NCI-H226 (cell line): ENCODE measurements around the gene NPR3.
"Not testable (repeated sequence)": the region's sequence is repeated elsewhere in the genome, so short reads cannot be mapped to it uniquely, and the experiment has no call there.

ENCODE experiments used
- DNase-seq: peaks from one replicate; pipeline ENCODE4 v3.0.0-alpha.2; 2015

NPR3 gene

DNA sequence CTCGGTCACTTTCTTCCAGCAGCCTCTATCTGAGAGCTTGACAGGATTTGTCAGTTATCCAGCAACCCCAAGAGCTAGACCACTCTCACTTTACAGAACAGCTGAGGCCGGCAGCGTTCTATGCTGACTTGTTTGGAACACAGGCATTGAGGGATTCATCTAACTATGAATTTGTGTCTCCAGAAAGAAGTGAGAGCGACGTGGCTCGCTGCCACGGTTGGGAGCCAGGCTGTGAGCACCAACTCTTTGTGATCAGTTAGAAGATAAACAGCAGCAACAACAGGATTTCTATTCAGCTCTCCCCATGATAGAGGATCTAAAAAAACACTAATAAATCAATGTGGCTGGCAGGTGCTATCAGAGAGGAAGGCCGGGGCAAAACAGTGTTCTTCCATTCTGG, 58.6 kb downstream of the NPR3 start:
- DNase-seq, result no peak

DNA sequence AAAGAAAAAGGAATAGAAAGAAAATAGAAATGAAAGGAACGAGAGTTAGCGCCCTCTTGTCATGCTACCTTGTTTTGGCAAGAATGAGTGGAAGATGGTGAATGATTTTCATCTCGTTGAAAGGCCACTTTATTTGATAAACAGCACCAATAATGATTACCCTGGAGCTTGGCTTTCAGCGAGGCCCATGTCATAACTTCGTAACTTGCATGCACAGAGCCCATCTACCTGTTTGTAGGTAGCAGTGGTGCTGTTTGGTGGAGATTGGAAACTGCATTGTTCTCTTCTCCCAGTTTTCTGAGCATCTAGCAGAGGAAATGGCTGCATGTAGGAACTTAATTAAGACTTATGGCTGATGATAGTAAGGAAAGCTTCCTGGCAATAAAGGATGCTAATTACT, 59.3 kb downstream of the NPR3 start:
- DNase-seq, result no peak

DNA sequence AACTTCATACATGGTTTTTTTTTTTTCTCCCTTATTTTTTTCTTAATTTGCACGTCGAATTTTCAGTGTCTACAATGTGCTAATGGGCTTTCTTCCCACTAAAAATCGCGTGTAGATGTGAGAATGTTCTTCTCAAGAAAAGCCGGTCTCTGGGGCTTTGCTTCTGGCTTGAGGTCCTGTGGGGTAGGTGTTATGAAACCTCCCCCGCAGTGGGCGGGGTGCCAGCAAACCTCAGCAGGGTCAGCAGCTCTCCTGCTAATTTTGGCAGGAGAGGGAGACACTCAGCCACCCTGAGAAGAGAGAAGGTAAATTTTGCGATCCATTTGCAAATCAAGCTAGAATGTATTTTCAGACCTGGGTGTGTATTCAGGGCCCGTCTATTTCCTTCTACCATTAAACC, 59.9 kb downstream of the NPR3 start:
- DNase-seq, result no peak

DNA sequence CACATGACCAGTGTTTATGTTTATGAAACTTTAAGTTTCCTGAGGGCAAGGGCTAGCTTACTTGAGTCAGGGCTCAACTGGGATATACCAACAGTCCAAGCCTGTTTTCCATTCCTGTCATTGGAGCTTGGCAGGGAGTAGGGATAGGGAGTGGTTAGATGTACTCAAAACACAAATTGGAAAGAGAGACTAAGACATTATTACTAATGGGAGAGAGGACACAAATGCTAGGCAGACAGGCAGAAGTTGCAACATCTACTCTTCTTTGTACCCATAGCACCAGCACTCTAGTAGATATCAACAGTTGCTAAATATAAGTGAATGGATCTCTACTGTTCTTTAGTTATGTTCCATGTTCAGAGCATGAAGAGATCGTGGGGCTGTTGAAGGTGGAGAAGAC, 62.8 kb downstream of the NPR3 start:
- no peak for DNase-seq

DNA sequence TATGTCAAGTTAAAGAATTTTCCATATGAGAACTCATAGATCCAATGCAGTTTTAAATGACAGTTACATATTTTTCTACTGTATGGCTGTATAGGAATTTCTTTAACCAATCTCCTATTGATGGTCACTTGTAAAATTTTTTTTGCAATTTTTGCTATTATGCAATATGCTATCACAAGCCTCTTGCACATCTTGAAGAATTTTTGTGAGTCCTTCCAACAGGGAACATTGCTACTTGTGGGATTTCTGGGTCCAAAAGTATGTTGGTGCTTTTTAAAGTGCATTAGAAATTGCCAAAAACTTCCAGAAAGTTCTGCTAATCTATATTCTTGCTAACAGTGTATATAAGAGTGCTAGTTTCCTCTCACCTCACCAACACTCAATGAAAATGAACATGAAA, 65.1 kb downstream of the NPR3 start:
- no peak for DNase-seq

DNA sequence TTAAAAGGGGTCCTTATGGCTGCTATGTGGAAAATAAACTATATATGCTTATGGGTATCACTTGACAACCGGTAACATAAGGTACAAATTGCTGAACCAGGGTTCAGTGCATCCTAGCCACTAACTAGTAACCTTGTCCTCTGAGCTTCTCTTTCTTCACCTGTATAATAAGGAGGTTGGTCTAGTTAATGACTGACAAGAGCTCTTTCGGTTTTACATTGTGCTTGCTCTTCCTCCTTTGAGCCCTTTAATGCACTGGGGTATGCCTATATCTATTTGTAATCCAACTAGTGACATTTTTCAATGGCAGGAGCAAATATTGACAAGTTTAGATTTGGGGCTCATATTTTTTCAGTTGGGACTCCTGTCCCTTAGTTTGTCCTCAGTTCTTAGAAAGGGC, 66.1 kb downstream of the NPR3 start:
- no peak for DNase-seq

DNA sequence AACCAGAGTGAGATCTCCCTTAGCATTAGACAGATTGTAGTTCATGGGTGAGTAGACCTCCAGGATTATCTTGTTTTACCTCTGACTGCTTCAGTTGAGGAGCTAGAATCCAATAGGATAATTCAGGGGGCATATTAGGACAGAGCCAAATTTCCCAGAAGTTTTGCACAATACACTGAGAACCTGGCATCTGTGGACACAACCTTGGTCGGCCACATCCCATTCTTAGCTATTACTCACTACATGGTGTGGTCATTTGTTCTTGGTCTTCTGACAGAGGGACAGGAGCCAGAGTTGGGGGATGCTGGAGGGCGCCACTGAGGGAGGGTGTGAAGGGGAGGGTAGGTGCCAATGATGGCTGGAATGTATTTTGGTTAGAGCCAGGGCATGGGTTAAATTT, 66.6 kb downstream of the NPR3 start:
- no peak for DNase-seq

DNA sequence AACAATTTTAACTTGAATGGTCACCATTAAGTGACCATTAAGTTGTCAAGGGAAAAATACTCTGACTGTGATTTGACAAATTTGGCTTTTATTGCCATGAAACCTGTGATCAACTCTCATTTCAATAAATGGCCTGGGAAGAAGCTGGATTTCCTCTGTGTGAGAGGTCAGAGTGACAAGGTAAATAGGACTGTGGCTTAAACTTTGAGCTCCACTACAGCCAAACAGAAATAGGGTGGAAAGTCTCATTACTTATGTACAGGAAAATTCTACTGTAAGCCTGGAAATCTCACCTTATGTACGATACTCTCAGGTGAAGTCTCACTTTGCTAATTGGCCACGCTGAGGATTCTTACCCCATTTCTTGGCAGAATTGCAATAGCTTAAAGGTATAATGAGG, 67.3 kb downstream of the NPR3 start:
- no peak for DNase-seq

DNA sequence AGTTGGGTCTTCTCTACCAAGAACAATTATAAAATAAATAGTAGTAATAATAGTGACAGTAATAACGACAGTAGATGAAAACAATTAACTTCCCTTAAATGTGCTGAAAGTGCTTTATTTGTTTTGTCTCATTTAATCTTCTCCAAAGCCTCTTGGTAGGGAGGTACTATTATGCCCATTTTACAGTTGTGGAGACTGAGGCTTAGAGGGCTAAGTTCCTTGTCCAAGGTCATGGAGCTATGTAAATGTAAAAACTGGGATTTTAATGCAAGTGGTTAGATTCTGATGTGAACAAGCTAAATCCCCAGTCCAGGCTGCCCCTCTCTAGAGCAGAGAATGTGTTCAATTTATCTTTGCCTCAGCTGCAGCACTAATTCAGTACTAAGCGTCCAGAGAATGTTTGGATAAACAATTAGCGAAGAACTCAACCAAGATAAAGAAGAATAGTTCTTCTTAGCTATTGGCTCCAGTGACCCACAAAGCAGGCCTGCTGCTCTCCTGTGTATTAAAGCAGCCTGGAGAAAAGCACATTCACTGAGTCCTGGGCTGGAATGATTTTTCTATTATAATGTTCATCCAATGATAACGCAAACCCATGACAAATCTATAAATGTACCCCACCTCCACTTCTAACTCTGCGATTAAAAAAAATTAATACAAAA, 68.8 kb downstream of the NPR3 start:
- no peak for DNase-seq

DNA sequence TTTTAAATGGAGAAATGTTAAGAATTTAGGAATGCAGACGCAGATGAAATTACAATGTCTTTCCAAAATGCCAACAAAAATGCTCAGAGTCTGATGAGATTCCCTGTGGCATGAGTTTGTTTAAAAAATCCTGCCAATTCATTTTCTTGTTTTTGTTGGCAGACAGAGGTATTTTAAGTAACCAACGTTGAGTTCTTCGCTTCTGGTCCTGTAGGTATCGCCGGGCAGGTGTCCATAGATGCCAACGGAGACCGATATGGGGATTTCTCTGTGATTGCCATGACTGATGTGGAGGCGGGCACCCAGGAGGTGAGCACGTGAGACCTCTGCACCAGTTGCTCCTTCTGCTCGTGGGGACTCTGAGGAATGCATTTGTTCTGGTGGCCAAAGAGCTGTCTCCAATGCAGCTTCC, 69.4 kb downstream of the NPR3 start:
- DNase-seq, result peak; percentile 28

DNA sequence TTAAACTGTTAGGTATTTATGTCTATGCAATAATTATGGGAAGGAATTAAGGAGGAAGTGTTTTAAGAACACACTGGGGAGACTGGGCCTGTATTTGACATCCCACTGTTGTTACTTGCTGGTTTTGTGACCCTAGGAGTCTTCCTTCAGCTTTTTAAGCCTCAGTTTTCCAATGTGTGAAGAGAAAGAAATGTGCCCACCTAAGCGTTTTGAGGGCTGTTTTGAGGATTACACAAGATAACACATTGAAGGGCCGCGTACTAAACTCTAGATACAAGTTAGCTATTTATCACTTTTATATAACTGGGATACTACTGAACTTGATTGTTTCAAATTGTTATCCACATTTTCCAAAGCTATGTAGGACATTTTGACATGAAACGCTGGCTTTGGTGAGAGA, 72.5 kb downstream of the NPR3 start:
- no peak for DNase-seq

DNA sequence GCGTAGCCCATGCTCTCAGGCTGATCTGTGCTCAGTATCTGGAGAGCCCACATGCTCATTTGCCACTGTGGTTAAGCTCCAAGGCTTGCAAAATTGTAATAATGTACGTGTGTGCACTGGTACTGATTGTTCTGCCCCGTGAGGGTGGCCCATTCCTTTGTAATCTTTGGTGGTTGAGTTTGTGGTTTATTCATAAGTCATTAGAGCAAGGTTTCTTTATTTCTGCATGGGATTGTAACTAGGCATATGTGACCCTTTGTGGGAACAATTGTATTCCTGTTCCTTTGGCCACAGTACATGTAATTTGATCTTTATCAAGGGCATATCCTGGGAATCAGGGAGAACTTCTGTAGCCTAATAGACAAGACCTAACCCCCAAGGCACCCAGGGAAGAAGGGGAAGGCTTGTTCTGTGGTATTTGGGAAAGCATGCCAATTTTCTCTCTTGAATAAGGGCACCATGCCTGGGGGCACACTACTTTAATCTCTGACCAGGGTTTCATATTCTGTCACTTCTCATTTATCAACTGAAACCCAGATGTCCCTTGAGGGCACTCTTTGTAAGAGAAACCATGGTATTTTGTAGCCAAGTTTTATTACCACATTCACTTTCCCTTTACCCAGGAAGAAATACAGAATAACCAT, 74.6 kb downstream of the NPR3 start:
- DNase-seq, result peak; percentile 74

DNA sequence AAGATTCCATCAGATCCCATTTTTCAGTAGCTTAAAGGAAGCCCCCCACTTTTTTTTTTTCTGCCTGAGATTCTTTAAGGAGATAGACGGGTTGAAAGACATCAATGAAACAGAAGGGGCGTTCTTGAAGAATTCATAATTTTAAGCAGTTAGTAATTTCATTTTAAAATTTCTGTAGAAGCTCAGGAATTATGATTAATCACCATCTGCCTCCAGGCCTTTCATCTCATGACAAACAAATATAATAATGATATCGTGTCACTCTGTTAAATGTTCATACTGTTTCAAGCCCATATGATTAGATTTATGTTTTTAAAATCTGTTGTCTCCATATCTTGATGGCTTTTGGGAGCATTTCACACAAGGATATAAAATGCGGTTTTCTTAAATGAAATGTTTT, 75.2 kb downstream of the NPR3 start:
- no peak for DNase-seq

DNA sequence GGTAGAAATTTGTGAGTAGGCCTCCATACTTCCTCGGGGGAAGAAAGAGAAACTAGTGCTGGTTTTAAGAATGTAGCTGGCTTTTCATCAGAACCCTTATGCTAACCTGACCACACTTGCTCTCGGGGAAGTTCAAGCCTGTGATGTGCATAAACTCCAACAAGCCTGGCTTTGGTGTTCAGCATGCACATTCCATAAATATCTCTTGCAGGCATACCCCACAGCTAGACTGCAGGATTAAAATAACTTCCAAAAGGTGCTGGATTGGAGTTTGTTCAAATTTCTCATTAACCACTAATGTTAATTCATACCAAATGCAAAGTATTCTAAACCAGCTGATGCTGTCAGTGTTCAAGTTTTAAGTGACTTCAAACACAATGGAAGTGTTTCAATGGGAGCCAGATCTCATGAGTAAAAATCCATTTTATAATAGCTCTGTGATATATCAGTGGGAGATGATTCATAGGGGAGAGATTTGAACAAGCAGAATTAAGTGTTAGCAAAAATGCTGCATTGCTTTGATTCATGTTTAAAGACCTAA, 79.4 kb downstream of the NPR3 start:
- DNase-seq, result peak; percentile 67

DNA sequence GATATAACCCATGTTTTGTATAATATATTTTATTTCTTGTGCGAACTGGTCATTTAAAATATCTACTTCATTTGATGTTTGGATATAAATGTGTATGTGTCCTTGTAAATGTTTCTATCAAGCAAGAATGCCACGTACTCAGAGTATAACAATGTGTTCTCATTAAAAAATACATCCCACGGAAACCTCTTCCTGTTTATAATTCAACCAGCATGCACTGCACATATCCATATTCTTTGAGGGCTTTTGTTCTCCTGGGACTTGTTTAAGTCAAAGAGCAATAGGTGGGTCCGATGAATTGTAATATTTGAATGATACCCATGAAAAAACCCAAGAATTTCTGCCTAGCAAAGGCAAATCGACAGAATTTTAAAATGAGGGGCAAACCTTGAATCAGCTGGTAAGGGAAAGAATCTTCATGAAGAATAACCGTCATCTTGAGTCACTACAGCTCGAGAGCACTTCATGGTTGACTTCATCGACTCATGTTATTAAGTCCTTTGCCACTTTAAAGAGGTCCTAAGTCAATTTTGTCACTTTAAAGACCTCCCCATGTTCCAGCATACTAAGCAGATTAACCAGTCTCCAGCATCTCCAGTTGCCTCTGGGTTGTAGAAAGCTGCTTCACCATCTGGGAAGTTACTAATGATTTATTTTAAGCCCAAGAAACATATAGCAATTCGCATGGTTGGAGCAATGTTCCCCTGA, 80.6 kb downstream of the NPR3 start:
- DNase-seq, result no peak

DNA sequence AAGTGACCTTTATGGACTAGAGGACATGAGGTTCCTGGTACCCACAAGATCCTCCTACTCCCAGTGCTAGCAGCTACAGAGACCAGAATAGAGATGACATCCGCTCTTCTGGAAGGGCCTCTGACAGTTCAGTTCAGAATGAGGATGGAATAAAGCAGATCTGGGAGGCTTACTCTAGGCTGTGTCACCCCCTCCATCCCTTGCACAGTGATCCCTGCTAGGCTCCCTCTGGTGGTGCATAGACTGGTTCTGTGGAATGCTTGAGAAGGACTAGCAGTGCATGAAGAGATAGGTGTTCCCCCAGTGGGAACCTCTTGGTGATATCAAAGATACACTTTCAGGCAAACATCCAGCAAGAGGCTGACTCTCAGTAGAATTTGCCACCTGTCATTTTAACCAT, 83.0 kb downstream of the NPR3 start:
- DNase-seq, result no peak

DNA sequence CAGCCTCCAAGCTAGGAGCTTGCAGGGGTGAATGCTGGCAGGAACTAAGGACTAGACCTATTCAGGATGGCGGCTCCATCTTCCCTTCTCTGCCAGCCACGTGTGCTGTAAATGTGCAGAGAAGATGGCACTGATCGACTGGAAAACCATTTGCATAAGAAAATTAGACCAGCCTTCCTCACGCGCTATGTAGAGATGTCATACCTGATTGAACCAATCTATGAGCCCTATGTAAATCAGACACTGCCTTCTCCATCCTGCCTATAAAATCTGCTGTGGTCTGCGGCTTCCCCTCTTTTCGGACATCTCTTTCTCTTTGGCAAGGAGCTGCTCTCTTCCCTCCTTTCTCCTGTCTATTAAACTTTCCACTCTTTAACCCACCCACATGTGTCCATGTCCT, 91.6 kb downstream of the NPR3 start:
- DNase-seq, result no peak

DNA sequence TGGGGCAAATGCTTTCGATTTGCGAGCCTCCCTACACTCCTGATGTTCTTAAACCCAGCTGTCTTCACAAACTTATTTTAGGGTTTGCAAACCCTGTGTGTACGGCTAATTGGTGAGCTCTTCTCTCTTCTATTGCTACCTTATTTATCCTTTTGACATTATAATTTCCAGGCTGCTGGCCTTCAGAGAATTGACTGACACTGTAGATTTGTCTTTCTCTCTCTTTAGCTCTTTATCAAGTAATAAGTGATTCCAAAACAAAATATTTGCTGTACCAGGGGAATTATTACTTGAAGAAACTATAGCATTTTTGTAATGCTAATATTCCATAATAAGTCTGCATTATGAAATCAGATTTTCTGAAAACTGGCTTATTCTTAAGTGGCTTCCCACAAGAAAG, 92.5 kb downstream of the NPR3 start:
- no peak for DNase-seq

DNA sequence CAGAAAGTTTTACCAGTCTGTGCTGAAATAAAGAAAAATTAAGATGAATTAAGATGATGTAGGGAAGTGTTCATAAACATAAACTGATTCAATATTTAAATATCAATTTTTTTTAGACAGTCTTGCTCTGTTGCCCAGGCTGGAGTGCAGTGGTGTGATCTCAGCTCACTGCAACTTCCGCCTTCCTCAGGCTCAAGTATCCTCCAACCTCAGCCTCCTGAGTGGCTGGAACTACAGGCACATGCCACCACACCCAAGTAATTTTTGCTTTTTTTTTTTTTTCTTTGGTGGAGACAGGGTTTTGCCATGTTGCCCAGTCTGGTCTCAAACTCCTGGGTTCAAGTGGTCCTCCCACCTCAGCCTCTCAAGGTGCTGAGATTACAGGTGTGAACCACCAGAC, 94.3 kb downstream of the NPR3 start:
- not testable (repeated sequence) for DNase-seq

DNA sequence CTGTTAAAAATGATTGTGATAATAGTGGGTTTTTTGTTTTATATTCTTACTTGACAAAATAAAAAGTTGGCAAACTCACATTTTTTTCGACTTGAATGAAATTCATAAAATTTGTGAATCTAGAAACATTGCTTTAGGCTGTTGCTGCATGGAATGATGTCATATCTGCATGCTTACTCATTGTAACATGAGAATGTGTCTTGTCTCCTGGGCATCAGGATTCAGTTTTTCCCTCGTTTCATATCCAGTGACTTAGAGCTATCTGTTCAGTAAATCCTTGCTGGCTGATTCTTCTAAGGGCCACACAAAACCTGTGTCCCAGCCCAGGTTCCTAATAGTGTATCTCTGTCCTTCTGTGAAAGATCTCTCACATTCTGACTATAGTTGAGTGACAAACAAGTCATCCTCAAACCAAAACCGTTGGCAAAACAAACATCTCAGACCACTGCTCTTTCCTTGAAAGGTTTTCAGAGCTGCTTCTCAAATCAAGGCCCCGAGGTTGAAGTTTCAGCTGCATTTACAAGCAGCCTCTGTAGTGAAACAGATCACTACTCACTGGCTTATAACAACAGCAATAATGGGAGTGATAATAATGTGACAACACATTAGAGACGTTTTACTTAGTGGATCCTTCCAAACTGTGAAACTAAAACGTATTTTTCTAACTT, 95.0 kb downstream of the NPR3 start:
- DNase-seq, result peak; percentile 55

DNA sequence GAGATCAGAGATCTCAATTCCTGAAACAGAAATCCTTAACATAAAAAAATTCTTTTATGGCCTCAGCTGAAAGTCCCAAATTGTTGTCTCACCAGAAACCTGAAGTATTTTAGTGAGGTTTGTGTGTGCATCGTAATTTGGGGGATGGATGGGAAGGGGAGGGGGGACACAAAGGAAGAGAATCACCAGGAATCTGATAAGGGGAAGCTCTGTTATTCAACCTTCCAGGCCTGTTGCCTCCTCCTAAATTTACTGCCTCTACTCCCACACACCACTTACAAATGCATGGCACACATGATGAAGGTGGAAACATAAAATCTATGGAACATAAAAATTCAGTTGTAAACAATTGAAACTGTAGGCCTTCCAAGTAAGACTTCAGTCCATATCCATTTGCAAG, 97.7 kb downstream of the NPR3 start:
- DNase-seq, result no peak

DNA sequence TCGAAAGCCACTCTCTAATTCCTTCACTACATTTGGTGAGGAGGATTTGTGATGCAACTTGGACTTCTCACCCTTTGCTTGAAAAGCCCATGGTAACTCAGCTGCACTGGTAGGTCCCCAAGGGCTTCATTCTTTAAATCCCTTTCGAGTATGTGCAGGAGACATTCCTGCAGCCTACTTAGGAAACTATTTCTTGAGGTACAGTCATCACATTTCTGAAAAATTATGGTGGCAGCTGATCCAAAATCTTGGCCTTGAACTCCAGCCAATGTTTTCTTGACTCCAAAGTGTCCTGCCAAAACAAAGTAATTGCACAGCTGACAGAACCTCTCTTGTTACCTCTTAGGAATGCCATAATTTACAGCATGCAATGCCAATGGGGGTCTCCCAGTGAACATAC, 99.7 kb downstream of the NPR3 start:
- no peak for DNase-seq

DNA sequence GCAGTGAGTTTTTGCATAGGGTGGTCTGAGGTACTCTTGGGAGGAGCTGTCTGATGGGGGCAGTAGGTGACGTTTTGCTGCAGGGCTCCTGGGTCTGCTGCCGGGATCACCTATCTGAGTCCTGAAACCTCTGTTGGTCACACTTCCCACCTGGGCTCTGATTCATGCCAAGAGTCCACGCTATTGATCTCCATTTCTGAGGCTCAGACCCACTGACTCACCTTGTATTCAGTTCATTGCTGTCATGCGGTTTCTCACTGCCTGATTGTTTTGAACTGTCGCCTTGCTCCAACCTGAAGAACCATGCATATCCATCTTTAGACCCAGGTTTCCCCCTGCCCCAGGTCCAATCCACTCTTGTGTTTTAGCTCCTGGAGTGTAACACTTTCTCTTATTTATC, 101.3 kb downstream of the NPR3 start:
- no peak for DNase-seq

DNA sequence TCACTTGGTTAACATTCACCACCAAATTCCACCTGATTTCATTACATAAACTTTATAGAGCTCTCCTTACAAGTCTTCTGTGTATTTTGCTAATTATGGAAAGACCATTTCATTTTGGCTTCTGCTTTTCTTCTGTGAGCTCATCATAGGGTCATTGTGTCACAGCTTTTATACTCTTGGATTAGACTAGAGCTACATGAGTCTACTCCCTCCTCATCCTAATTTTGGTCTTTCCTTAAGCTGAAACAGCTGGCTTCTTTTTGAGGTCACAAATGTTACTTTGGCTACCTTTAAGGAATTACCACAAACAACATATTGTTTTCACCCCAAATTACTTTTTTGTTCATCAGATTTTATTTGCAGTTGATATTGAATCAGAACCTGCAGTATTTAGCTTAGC, 103.0 kb downstream of the NPR3 start:
- no peak for DNase-seq
